ENCODE data around the gene DDIT3.

Gene DDIT3

DNA sequence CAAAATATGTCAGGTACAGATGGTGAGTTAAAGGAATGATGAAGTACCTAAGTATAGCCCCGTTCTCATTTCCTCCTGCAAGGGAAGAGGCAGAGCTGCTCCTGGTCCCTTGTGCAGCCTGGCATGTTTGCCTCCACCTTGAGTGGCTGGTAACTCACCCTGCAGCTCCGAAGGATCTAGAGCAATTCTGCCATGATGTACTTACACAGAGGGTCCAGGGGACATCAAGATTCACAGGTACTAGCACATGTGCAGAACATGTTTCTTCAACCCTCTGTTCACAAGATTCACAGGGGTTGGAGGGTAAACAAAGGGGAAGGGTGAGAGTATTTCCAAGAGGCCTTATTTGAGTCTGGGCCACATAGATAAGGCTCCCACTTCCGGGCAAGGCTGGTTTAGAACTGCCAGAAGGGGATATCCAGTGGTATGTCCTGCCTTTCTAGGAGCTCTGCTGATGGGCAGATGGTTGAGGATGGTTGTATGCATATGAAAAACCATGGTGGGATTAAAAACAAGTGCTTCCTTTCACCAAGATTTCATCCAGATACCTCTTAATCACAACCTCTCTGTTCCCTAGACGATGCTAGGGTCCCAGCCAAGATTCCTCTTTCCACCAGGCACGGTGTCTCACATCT is 18.9 kb upstream of the DDIT3 start:
- FAIRE-seq (no peak), DNase-seq (ENCODE audit: insufficient read length, low spot score) (no peak)
- TF ChIP-seq POLR2A (IDR thresholded peaks at IDR 0.05; ENCODE audit: low read depth, low read length), result no peak

DNA sequence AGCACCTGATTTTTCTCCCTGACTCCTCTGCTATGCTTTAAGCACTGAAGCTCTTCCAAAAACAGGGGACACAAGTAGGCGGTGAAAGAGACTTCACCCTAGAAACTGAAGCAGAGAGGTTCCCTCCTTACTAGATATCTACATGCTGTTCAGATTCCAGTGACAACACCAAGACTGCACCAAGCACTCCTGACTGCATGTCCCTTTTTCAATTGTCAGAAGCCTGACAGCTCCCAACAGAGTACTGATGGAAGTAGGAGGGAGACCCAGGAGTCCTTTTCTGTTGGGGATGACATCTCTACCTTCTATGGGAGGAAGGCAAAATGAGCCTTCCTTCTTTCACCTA is 16.3 kb upstream of the DDIT3 start:
- no peak for FAIRE-seq
- TF ChIP-seq POLR2A (IDR thresholded peaks at IDR 0.05; ENCODE audit: low read depth, low read length), result no peak

DNA sequence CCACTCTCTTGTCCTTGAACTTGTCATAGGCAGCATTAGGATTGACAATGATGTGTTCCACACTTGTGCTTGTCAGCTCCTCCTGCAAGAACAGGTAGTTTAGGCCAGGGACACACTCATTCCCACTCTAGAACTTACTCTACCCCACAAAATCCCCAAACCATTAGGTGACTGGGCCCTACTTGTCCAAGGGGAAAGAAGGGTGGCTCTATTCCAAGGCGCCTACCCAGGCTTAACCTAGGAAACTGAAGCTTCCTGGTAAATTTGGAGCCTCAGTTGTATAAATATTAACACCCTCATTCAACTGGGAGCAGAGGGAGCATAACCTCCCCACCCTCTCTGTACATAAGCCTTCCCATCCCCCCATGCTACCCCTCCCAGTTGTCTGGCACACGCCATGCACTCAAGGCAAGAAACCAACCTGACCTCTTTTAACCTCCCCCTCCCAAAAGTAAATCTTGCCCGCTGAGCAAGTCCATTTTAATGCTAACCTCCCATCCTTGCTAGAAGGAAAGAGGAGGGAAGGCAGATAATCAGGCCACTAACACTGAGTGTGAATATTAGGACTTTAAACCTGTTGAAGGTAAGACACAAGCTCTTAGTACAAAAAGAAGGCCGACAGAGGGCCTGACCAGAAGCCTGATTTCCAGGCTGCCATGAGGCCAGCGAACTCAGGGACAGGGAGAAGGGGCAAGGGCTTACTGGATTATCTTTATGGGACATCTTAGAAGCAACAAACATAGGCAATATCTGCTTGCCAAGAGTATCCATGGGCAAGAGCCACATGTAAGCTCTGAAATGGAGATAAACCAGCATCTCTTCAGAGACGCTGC is 15.7 kb upstream of the DDIT3 start:
- FAIRE-seq (no peak), DNase-seq (ENCODE audit: insufficient read length, low spot score) (no peak)
- no peak for TF ChIP-seq POLR2A (IDR thresholded peaks at IDR 0.05; ENCODE audit: low read depth, low read length)

More for the DNA sequence above, 16.3 kb upstream of the DDIT3 start:
- DNase-seq (ENCODE audit: insufficient read length, low spot score), result no peak

DNA sequence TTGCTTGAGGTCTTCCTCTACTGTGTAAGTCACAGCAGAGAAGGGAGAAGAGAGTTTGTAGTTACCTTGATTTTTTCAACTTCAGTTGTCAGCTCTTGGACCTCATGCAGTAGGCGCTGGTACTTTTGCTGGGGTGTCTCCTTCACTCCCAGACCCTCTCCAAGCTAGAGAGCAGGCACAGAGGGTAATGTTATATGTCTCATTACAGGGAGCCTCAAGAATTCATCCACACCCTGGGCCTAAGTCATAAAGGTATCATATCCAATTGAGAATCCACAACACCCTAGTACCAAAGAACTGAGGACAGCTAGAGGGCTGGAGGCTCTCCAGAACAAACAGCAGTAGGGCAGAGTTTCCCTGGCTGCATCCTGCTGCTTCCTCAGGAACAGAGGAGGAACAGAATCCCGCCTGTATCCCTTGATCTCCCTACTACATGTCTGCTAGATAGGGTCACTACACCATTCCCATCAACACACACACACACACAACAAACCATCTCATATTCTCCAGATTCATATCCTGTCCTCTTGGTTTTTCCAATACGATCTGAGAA is 14.8 kb upstream of the DDIT3 start:
- TF ChIP-seq POLR2A (IDR thresholded peaks at IDR 0.05; ENCODE audit: low read depth, low read length), result no peak
- FAIRE-seq, result no peak
- DNase-seq (ENCODE audit: insufficient read length, low spot score), result no peak

DNA sequence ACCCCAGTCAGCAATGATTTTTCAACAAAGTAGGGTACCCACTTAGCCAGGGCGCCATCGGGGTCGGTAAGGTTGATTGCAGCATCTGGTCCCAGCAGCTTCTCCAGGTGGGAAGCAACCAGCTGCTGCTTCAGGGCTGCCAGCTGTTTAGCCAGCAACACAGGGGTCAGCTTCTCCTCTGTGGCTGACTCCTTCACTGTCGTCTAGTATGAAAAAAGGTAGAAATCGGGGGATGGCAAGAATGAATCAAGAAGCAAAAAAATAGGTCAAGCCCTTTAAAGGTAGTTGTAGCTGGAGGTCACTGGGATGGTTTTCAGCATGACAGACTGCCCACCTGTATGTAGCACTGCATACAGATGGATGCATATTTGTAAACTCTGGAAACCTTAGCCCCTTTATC is 13.9 kb upstream of the DDIT3 start:
- DNase-seq (ENCODE audit: insufficient read length, low spot score) (no peak), FAIRE-seq (no peak)
- no peak for TF ChIP-seq POLR2A (IDR thresholded peaks at IDR 0.05; ENCODE audit: low read depth, low read length)

DNA sequence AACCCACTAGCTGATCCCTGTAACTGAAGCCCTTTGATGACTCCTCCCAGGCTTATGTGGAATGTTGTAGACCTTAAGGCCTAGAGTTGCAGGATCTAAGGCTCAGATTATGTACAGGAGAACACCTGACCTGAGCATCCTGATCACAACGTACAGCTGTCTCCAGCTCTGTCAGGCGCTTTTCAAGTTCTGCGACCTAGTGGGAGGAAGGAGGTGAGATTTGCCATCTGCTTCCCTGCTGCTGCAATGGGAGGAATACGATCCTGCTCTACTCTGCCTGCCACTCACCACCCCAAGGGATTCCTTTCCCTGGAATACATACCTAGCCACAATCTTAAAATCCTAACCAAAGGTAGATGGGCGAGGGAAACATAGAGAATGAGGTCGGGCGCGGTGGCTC is 12.8 kb upstream of the DDIT3 start:
- no peak for FAIRE-seq
- no peak for DNase-seq (ENCODE audit: insufficient read length, low spot score)
- no peak for TF ChIP-seq POLR2A (IDR thresholded peaks at IDR 0.05; ENCODE audit: low read depth, low read length)

DNA sequence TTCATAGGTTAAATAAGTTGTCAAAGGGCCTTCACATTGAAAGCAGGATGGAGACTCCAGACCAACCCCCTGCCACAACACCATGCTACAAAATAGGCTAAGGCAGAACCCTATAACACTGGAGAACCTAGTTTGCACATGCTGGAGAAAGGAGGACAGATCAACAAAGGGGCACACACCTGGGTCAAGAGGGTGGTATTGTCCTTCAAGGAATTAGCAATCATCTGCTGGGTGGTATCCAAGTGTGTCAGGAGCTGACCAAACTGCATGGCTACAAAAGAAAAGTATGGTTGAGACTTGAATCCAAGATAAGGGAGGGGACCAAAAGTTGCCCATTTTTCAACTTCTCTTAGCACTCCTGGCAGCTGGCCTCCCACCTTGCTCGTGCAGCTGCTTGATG is 11.5 kb upstream of the DDIT3 start:
- DNase-seq (ENCODE audit: insufficient read length, low spot score) (no peak), FAIRE-seq (no peak)
- TF ChIP-seq POLR2A (IDR thresholded peaks at IDR 0.05; ENCODE audit: low read depth, low read length), result no peak

DNA sequence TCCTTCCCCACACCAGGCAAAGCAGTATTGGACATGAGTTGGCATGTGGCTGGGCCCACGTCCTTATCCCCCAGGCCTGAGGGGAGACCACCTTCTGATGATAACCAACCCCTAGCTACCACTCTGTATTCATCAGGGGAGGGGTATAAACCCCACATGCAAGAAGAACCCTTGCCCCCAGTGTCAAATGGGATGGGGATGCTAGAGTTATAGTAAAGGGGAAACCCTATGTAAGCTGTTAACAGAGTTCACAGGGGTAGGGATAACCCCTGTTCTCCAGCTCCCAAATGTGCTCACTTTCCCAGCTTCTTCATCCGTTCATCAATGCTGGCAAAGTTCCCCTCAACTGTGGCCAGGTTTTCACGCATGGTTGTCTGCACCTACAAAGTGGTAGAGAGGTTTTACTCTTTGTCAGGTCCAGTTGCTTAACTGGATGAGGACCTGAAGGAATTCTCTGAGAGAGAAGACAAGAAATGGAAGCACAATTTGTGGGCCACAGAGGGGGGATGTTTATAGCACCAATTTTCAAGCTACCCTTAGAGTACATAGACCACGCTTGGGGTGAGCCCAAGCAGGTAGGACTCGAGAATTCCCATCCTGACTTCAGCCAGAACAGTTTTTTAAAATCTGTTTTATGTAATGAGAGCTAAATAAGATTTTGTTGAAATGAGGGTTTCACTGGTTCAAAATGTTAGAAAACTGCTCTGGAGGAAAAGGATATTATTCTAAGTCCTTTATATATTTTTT is 10.3 kb upstream of the DDIT3 start:
- DNase-seq (ENCODE audit: insufficient read length, low spot score) (no peak), FAIRE-seq (no peak)
- no peak for TF ChIP-seq POLR2A (IDR thresholded peaks at IDR 0.05; ENCODE audit: low read depth, low read length)

DNA sequence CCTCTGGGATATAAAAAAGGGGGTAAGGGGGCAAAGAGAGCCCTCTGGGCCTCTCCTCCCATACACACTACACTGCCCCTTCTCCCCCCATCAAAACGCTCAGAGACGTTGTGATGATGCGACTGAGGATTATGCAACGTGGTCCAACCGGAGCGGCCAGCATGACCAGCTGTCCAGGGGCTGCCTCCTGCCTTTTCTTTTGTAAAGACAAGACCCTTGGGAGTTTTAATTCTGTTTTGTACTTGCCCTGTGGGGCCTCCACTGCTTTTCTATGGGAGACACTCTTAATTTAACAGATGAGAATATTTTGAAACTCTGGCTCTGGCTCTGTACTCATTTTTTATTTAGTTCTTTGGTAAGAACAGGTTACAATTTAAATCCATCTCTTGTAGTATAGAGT is 9.5 kb upstream of the DDIT3 start:
- FAIRE-seq, result no peak
- DNase-seq (ENCODE audit: insufficient read length, low spot score), result no peak
- TF ChIP-seq POLR2A (IDR thresholded peaks at IDR 0.05; ENCODE audit: low read depth, low read length), result no peak

DNA sequence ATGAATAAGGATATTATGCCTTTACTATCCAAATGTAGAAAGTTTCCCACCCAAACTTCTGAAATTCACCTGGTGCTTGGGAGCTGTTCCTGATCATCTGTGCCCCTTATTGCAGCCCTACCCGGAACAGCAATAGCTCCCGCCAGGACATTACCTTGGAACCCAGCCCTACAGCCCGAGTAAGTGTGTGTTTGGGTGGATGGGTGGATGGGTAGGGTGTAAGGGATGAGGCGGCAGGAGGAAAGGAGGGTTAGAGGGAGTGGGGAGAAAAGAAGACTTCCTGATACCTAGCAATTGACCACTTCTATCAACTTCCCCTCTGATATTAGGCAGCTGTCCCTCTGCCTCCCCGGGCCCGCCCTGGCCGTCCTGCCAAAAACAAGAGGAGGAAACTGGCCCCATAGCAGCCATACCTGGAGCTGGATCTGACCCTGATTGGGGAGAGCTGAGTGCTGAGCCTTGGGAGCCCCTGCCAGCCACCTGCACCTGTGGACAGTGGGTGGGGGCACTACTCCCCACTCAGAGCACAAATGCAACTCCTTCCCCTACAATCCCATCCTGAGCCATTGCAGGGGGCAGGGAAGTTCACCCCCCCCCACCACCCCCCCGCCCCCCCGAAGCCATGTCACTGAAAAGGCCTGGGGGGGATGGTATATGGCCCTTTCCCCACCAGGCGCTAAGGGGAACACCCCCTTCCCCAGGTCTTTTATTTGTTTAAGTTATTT is 8.7 kb upstream of the DDIT3 start:
- FAIRE-seq (no peak), DNase-seq (ENCODE audit: insufficient read length, low spot score) (no peak)
- TF ChIP-seq POLR2A (IDR thresholded peaks at IDR 0.05; ENCODE audit: low read depth, low read length), result no peak

DNA sequence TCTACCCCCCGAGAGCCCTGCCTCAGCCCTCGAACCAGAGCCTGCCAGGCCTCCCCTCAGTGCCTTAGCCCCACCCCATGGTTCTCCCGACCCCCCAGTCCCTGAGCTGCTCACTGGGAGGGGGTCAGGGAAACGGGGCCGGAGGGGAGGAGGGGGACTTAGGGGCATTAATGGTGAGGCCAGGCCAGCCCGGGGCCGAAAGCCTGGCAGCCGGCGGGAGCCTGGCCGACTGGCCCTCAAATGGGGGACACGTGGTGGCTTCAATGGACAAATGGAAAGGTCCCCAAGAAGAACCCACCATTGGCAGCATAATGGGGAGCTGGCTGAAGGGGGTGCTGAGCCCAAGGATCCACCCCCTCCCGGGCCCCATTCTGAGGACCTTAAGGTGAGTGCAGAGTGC is 7.9 kb upstream of the DDIT3 start:
- TF ChIP-seq POLR2A (IDR thresholded peaks at IDR 0.05; ENCODE audit: low read depth, low read length), result no peak
- DNase-seq (ENCODE audit: insufficient read length, low spot score), result no peak
- FAIRE-seq, result no peak

DNA sequence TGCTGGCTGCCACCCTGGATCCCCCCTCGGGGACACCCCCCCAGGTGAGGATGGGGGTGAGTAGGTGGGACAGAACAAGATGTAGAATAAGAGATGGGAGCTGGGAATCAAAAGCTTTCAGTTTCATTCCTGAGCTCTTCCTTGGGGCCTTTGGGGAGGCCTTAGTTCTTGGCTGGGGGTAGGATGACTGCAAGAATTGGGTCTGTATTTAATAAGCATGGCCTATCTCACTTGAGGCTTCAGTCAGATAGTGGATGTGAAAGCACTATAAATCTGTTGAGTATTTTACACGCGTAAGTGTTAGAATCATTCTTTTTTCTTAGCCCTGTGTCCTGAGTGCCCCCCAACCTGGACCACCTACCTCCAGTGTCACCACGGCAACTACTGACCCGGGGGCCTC is 6.9 kb upstream of the DDIT3 start:
- DNase-seq (ENCODE audit: insufficient read length, low spot score), result no peak
- no peak for TF ChIP-seq POLR2A (IDR thresholded peaks at IDR 0.05; ENCODE audit: low read depth, low read length)
- no peak for FAIRE-seq

DNA sequence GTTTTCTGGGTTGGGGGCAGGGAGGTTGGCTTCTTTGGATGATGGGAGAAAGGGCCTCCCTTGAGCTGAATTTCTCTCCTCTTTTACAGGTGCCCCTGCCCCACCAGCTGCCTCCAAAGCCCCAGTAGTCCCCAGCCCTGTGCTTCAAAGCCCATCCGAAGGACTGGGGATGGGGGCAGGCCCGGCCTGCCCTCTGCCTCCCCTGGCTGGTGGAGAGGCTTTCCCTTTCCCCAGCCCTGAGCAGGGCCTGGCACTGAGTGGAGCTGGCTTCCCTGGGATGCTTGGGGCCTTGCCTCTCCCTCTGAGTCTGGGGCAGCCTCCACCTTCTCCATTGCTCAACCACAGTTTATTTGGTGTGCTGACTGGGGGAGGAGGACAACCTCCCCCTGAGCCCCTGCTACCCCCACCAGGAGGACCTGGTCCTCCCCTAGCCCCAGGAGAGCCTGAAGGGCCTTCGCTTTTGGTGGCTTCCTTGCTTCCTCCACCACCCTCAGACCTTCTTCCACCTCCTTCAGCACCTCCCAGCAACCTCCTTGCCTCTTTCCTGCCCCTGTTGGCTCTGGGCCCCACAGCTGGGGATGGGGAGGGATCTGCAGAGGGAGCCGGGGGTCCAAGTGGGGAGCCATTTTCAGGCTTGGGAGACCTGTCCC is 6.3 kb upstream of the DDIT3 start:
- DNase-seq (ENCODE audit: insufficient read length, low spot score) (no peak), FAIRE-seq (no peak)
- TF ChIP-seq POLR2A (IDR thresholded peaks at IDR 0.05; ENCODE audit: low read depth, low read length), result no peak
